K562 (cell line): ENCODE measurements around the gene TUBB6. TPM values are rescaled to one million over a fixed set of nuclear protein-coding genes. Genes with fewer than 3 reads are reported as not detected.

Experiments
- CLOCK ChIP-seq: fragments of 250-450 bp; sonication (Bioruptor Pico); IDR thresholded peaks from 2 replicates; pipeline ENCODE4 v1.4.0; 2020; ENCODE audit warnings: mild to moderate bottlenecking, moderate library complexity, borderline replicate concordance
- E2F3 ChIP-seq: fragments of 250-450 bp; sonication (Bioruptor Pico); IDR thresholded peaks from 2 replicates; pipeline ENCODE4 v1.4.0; 2020; ENCODE audit warnings: mild to moderate bottlenecking
- FOS ChIP-seq: IDR thresholded peaks from 3 replicates; pipeline ENCODE4 v1.6.1; 2011; ENCODE audit not compliant: insufficient read length; ENCODE audit errors: extremely low read depth
- HDAC3 ChIP-seq: fragments of 450-650 bp; IDR thresholded peaks from 2 replicates; pipeline ENCODE4 v1.6.1; 2018; ENCODE audit warnings: borderline replicate concordance, mild to moderate bottlenecking, moderate library complexity; ENCODE audit not compliant: partially characterized antibody
- IFI16 ChIP-seq: fragments of 250-450 bp; sonication (Bioruptor Pico); IDR thresholded peaks from 2 replicates; pipeline ENCODE4 v2.1.2; 2022; ENCODE audit warnings: mild to moderate bottlenecking, inconsistent platforms
- KDM4B ChIP-seq, 2 experiments: fragments of 450-650 bp in 1 of 2; sonication (generic) in 1 of 2; IDR thresholded peaks; 2 replicates each; pipeline ENCODE4 v1.6.1; 2016 to 2017; ENCODE audit warnings: borderline replicate concordance in 2 of 2, antibody characterized with exemption in 1 of 2, low read depth in 1 of 2, mild to moderate bottlenecking in 1 of 2
- MAFF ChIP-seq: IDR thresholded peaks from 2 replicates; pipeline ENCODE4 v1.6.1; 2012; ENCODE audit warnings: low read length, improper control_type of control experiment
- MEIS2 ChIP-seq: fragments of 450-650 bp; IDR thresholded peaks from 2 replicates; pipeline ENCODE4 v1.6.1; 2014; ENCODE audit warnings: mild to moderate bottlenecking; ENCODE audit not compliant: partially characterized antibody
- NEUROD1 ChIP-seq: fragments of 150-350 bp; IDR thresholded peaks from 2 replicates; pipeline ENCODE4 v1.6.1; 2014; ENCODE audit warnings: borderline replicate concordance, low read length, low read depth; ENCODE audit not compliant: partially characterized antibody
- POLR2G ChIP-seq: fragments of 200-400 bp; formaldehyde crosslinking; IDR thresholded peaks from 2 replicates; pipeline ENCODE4 v1.6.1; 2017; ENCODE audit warnings: low read depth, mild to moderate bottlenecking, antibody characterized with exemption, low read length, moderate library complexity
- SIX5 ChIP-seq, 2 experiments: IDR thresholded peaks; 2 replicates each; pipeline ENCODE4 v1.6.1; 2011; ENCODE audit warnings: low read length in 2 of 2, borderline replicate concordance in 1 of 2, low read depth in 1 of 2, mild to moderate bottlenecking in 1 of 2, moderate library complexity in 1 of 2; ENCODE audit not compliant: insufficient read depth in 1 of 2
- TBP ChIP-seq: optimal IDR thresholded peaks from 2 replicates; pipeline ENCODE3; 2011; ENCODE audit warnings: low read depth, low read length, improper control_type of control experiment
- ZBTB40 ChIP-seq, 2 experiments: fragments of 450-650 bp in 1 of 2; sonication (generic) in 1 of 2; formaldehyde crosslinking in 1 of 2; IDR thresholded peaks; 2 replicates each; pipeline versions ENCODE4 v1.7.1 to v1.9.0; 2016 to 2022; ENCODE audit warnings: inconsistent platforms in 1 of 2, mild to moderate bottlenecking in 1 of 2, missing genetic modification reagents in 1 of 2
- ZNF24 ChIP-seq: fragments of 450-650 bp; IDR thresholded peaks from 2 replicates; pipeline ENCODE4 v1.6.1; 2016
- ZNF282 ChIP-seq: sonication (generic); formaldehyde crosslinking; IDR thresholded peaks from 2 replicates; pipeline ENCODE4 v1.8.1; 2023; ENCODE audit warnings: missing genetic modification reagents
- ZNF431 ChIP-seq: sonication (generic); formaldehyde crosslinking; IDR thresholded peaks from 2 replicates; pipeline ENCODE4 v1.8.0; 2022; ENCODE audit warnings: mild to moderate bottlenecking, missing genetic modification reagents
- polyA plus RNA-seq, 8 experiments: library from polyadenylated mRNA; depleted of rRNA in 4 of 8; stranded (reverse) in 5 of 8; unstranded in 3 of 8; fragments of >200 nt; fragmentation: Nextera tagmentation in 2 of 8; fragmentation: Illumina TruSeq in 1 of 8; extraction: Ambion mirVana in 2 of 8; extraction: Trizol in 1 of 8; gene quantifications; 2 replicates each; pipeline versions ENCODE4 v1.2.1 to v1.2.3, GENCODE V29; 2011 to 2014; ENCODE audit warnings: inconsistent platforms in 1 of 8, missing spikeins in 1 of 8
- total RNA-seq, 7 experiments: library from RNA; depleted of rRNA in 6 of 7; stranded (reverse); fragments of >200 nt in 6 of 7; fragmentation: Illumina TruSeq in 2 of 7; extraction: Trizol in 2 of 7; gene quantifications; 2 replicates each; pipeline versions ENCODE4 v1.2.1 to v1.2.3, GENCODE V29; 2011 to 2021; ENCODE audit warnings: low replicate concordance in 1 of 7

TUBB6 gene
- total and polyA plus RNA-seq, 9 of the 15 experiments (the other 6 are each of a cell fraction or from before 2014, with no cell fraction given) = 43.9 to 404 (median 81.1) TPM

GRCh38 chr18:12327510-12328178 is 19.6 kb downstream of the TUBB6 start (continued):
- TF ChIP-seq NEUROD1 = no peak
- no peak for TF ChIP-seq HDAC3
- TF ChIP-seq ZBTB40 (IDR thresholded peaks at IDR 0.05) = no peak
- TF ChIP-seq ZBTB40 (CRISPR knock-in tag; IDR thresholded peaks at IDR 0.05) = no peak
- TF ChIP-seq MEIS2 = no peak
- TF ChIP-seq TBP = no peak
- no peak for TF ChIP-seq MAFF
- no peak for TF ChIP-seq FOS
- no peak for TF ChIP-seq KDM4B (IDR thresholded peaks at IDR 0.05; ENCODE audit: borderline replicate concordance in 2 of 2, low read depth in 1 of 2)
- TF ChIP-seq ZNF431 (CRISPR knock-in tag) = no peak
- TF ChIP-seq ZNF24 = no peak
- no peak for TF ChIP-seq ZNF282 (CRISPR knock-in tag)
- no peak for TF ChIP-seq E2F3 (CRISPR knock-in tag)
- peak; percentile 63 for TF ChIP-seq POLR2G
- TF ChIP-seq IFI16 (CRISPR knock-in tag) = no peak
- no peak for TF ChIP-seq SIX5 (IDR thresholded peaks at IDR 0.05; ENCODE audit: borderline replicate concordance in 1 of 2, insufficient read depth in 1 of 2, low read depth in 1 of 2, low read length in 2 of 2)
- no peak for TF ChIP-seq CLOCK (CRISPR knock-in tag)
